Activated naive CD8-positive, alpha-beta T cell treated with anti-CD3 and anti-CD28 coated beads, Interleukin-2, amount 50 U/mL, for 16 hours (primary cell): ENCODE results near the gene NCS1.
A peak's percentile ranks its signal among the peaks of the same experiment; 100 is the strongest.
"Not testable (repeated sequence)": the region's sequence is repeated elsewhere in the genome, so short reads cannot be mapped to it uniquely, and the experiment has no call there.

Experiments used
- DNase-seq: peaks from one replicate; pipeline ENCODE4 v3.0.0-alpha.2; 2020; ENCODE audit warnings: low read depth, low spot score

The NCS1 gene

GRCh38 chr9:130237076-130237475 is 64.9 kb downstream of the NCS1 start:
- no peak for DNase-seq

- no peak for DNase-seq
Observed at GRCh38 chr9:130237763-130238524, 65.7 kb downstream of the NCS1 start.

GRCh38 chr9:130239363-130239695 is 67.1 kb downstream of the NCS1 start:
- no peak for DNase-seq

- DNase-seq, result no peak
Observed at GRCh38 chr9:130239741-130240241, 67.6 kb downstream of the NCS1 start.

GRCh38 chr9:130240410-130241197 is 68.4 kb downstream of the NCS1 start:
- no peak for DNase-seq

- DNase-seq, result no peak
Observed at GRCh38 chr9:130241198-130241535, 69.0 kb downstream of the NCS1 start.

GRCh38 chr9:130242270-130243014 is 70.2 kb downstream of the NCS1 start:
- no peak for DNase-seq

GRCh38 chr9:130243015-130243881 is 71.0 kb downstream of the NCS1 start:
- DNase-seq, result peak; percentile 54

- no peak for DNase-seq
Observed at GRCh38 chr9:130243882-130244170, 71.6 kb downstream of the NCS1 start.

- no peak for DNase-seq
Observed at GRCh38 chr9:130244548-130245165, 72.5 kb downstream of the NCS1 start.

GRCh38 chr9:130245474-130245873 is 73.3 kb downstream of the NCS1 start:
- no peak for DNase-seq

- no peak for DNase-seq
Observed at GRCh38 chr9:130246126-130246525, 73.9 kb downstream of the NCS1 start.

- no peak for DNase-seq
Observed at GRCh38 chr9:130254747-130255630, 82.8 kb downstream of the NCS1 start.

- no peak for DNase-seq
Observed at GRCh38 chr9:130255631-130256134, 83.5 kb downstream of the NCS1 start.

- DNase-seq, result no peak
Observed at GRCh38 chr9:130256644-130257043, 84.4 kb downstream of the NCS1 start.

GRCh38 chr9:130258137-130258536 is 85.9 kb downstream of the NCS1 start:
- DNase-seq, result not testable (repeated sequence)

- no peak for DNase-seq
Observed at GRCh38 chr9:130259044-130259443, 86.8 kb downstream of the NCS1 start.

GRCh38 chr9:130260816-130261765 is 88.9 kb downstream of the NCS1 start:
- DNase-seq, result no peak
